PC-9 (cell line): Measurements from ENCODE around the gene WNT9B. TPM values are rescaled to one million over a fixed set of nuclear protein-coding genes. Genes with fewer than 3 reads are reported as not detected.

Experiments used
- BruUV-seq: library from RNA; stranded (reverse); fragments of 400-500 nt; replicated peaks from 2 replicates; lab custom pipeline; 2021; lab: Mats Ljungman, UMichigan
- CTCF ChIA-PET: fragments of 300-600 bp; sonication (Branson Sonifier 250); formaldehyde crosslinking; loops from one replicate; lab custom pipeline; 2022; ENCODE audit warnings: antibody characterized with exemption; lab: Charles Lee
- POLR2A ChIA-PET: fragments of 300-600 bp; sonication (Branson Sonifier 250); formaldehyde crosslinking; loops from one replicate; lab custom pipeline; 2022; ENCODE audit warnings: antibody characterized with exemption; ENCODE audit not compliant: unreplicated experiment; lab: Charles Lee
- DNase-seq, 2 experiments: peaks; one replicate each; pipeline versions ENCODE4 v3.0.0 to v3.0.0-alpha.2; 2015 to 2022; ENCODE audit warnings: mixed read lengths in 1 of 2
- H2AFZ ChIP-seq: fragments of 200-600 bp; sonication (generic); 2 replicates; pipeline ENCODE4 v1.8.1; 2017; ENCODE audit warnings: antibody characterized with exemption
- H3F3A ChIP-seq: fragments of 200-600 bp; sonication (generic); 2 replicates; pipeline ENCODE4 v1.8.1; 2017; ENCODE audit warnings: antibody characterized with exemption, mild to moderate bottlenecking, low read depth; ENCODE audit not compliant: insufficient read depth
- H3K27ac ChIP-seq: fragments of 200-600 bp; sonication (generic); 2 replicates; pipeline ENCODE4 v1.6.1; 2016; ENCODE audit warnings: mixed run types
- H3K27me3 ChIP-seq: fragments of 200-600 bp; sonication (generic); 2 replicates; pipeline ENCODE4 v1.6.1; 2016; ENCODE audit warnings: low read depth, mixed run types; ENCODE audit not compliant: insufficient read depth
- H3K36me3 ChIP-seq: fragments of 200-600 bp; sonication (generic); 2 replicates; pipeline ENCODE4 v1.6.1; 2016; ENCODE audit warnings: low read depth, mixed run types
- H3K4me1 ChIP-seq: fragments of 200-600 bp; sonication (generic); replicated peaks from 2 replicates; pipeline ENCODE4 v1.6.1; 2016; ENCODE audit warnings: mixed run types; ENCODE audit not compliant: insufficient read depth
- H3K4me2 ChIP-seq: fragments of 200-600 bp; sonication (generic); 2 replicates; pipeline ENCODE4 v1.6.1; 2017; ENCODE audit warnings: mixed run types
- H3K4me3 ChIP-seq: fragments of 200-600 bp; sonication (generic); 2 replicates; pipeline ENCODE4 v1.6.1; 2016; ENCODE audit warnings: mixed run types
- H3K79me2 ChIP-seq: fragments of 200-600 bp; sonication (generic); 2 replicates; pipeline ENCODE4 v1.6.1; 2017; ENCODE audit warnings: low read depth, mixed run types
- H3K9me2 ChIP-seq: fragments of 200-600 bp; sonication (generic); 2 replicates; pipeline ENCODE4 v1.8.1; 2017; ENCODE audit warnings: mild to moderate bottlenecking; ENCODE audit not compliant: insufficient read depth
- H3K9me3 ChIP-seq: fragments of 200-600 bp; sonication (generic); 2 replicates; pipeline ENCODE4 v1.8.1; 2016; ENCODE audit warnings: low read depth; ENCODE audit not compliant: insufficient read depth
- H4K20me1 ChIP-seq: fragments of 200-600 bp; sonication (generic); 2 replicates; pipeline ENCODE4 v1.8.1; 2017; ENCODE audit not compliant: insufficient read depth
- EZH2 ChIP-seq: fragments of 200-600 bp; sonication (generic); IDR thresholded peaks from 2 replicates; pipeline ENCODE4 v1.8.0; 2017; ENCODE audit warnings: antibody characterized with exemption, low read depth
- intact Hi-C: fragments of 100-400 bp; cut with micrococcal nuclease; formaldehyde crosslinking; loops from one replicate; pipeline ENCODE4 v1.10.0; 2022; ENCODE audit not compliant: unreplicated experiment
- total RNA-seq: library from RNA; stranded (reverse); gene quantifications from 2 replicates; pipeline ENCODE4 v1.2.3, GENCODE V29; 2021
- TF ChIP-seq, protein P1 (sequence below): fragments of 200-600 bp; sonication (generic); conservative IDR thresholded peaks from 2 replicates; pipeline ENCODE4 v1.6.1; 2017; ENCODE audit warnings: mixed run types, antibody characterized with exemption, mild to moderate bottlenecking, moderate library complexity

The WNT9B gene
- total RNA-seq, 1 experiment from 2014 or later = not detected

DNA sequence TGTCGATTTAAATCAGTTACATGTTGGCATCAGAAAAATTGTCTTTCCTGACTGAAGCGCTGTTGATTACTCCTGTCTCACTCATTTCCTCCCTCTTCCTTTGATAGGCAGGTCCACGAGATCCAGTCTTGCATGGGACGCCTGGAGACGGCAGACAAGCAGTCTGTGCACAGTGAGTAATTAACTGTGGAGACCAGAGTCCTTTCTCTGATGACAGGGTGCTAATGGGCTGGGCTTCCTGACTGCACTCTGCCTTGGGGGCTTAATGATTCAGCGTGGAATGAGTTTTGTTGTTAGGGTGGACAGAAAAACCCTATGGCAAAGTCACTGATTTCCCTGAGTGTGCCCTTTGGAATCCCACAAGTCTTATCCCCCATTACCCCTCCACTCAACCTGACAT lies 78.0 kb downstream of the WNT9B start:
- H3K36me3 ChIP-seq = peaks cover 55% of the 10 kb centered on the region
- H3F3A ChIP-seq = no peaks in the 10 kb centered on the region
- intact Hi-C loops = no loop called here
- peaks cover 5% of the 10 kb centered on the region for H3K4me1 ChIP-seq
- BruUV-seq = no TSS peak
- H2AFZ ChIP-seq = no peak overlapping the region
- H3K9me3 ChIP-seq = no peaks in the 10 kb centered on the region
- H3K27me3 ChIP-seq = no peaks in the 10 kb centered on the region
- no peak for TF ChIP-seq EZH2
- TF ChIP-seq, protein P1, sequence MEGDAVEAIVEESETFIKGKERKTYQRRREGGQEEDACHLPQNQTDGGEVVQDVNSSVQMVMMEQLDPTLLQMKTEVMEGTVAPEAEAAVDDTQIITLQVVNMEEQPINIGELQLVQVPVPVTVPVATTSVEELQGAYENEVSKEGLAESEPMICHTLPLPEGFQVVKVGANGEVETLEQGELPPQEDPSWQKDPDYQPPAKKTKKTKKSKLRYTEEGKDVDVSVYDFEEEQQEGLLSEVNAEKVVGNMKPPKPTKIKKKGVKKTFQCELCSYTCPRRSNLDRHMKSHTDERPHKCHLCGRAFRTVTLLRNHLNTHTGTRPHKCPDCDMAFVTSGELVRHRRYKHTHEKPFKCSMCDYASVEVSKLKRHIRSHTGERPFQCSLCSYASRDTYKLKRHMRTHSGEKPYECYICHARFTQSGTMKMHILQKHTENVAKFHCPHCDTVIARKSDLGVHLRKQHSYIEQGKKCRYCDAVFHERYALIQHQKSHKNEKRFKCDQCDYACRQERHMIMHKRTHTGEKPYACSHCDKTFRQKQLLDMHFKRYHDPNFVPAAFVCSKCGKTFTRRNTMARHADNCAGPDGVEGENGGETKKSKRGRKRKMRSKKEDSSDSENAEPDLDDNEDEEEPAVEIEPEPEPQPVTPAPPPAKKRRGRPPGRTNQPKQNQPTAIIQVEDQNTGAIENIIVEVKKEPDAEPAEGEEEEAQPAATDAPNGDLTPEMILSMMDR = no peak
- CTCF ChIA-PET = no interaction called here
- peaks cover 60% of the 10 kb centered on the region for H4K20me1 ChIP-seq
- H3K4me2 ChIP-seq = no peak overlapping the region
- H3K27ac ChIP-seq = no peak overlapping the region
- no peaks in the 10 kb centered on the region for H3K9me2 ChIP-seq
- DNase-seq = no peak
- POLR2A ChIA-PET = no interaction called here
- no peak overlapping the region for H3K4me3 ChIP-seq
- peaks cover 48% of the 10 kb centered on the region for H3K79me2 ChIP-seq

DNA sequence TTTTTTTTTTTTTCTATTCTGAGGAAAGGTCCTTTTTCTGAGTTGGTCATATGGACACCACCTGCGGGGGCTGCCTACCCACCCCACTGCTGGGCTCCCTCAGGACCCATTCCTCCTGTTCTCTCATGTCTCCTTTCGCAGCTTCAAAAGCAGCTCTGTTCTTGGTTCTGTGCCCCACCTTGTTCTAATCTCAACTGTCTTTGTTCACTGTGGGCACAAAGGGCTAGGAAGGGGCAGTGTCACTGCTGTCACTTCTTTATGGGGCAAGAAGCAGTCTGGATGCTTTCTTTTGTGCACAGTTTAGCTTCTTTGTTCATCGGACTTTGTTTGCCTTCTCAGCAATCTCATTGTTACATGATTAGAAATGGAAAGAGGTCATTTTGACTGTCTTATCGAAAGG lies 78.7 kb downstream of the WNT9B start:
- POLR2A ChIA-PET = no interaction called here

DNA sequence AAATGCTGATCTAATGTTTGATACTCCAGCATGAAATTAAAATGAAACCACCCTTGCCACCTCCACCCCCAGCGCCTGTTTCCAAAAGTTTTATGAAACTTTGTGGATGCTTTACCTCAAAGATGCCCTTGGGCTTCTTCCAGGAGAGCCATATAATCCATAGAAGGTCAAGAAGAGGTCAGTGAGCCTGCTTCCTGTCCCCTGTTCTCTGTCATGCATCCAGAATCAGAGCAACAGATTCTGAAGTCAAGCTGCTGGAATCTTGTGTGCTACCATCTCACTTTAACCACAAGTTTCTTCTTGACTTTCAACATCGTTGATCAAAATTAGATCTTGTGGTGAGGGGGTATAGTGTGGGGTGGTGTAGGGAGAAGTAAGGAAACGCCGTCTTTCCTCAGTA lies 80.2 kb downstream of the WNT9B start:
- H3F3A ChIP-seq = no peaks in the 10 kb centered on the region
- TF ChIP-seq, protein P1 = no peak
- TF ChIP-seq EZH2 = no peak
- peaks cover 39% of the 10 kb centered on the region for H4K20me1 ChIP-seq
- no TSS peak for BruUV-seq
- CTCF ChIA-PET = no interaction called here
- POLR2A ChIA-PET = no interaction called here
- intact Hi-C loops = no loop called here
- no peaks in the 10 kb centered on the region for H3K9me3 ChIP-seq
- H3K36me3 ChIP-seq = peaks cover 52% of the 10 kb centered on the region
- no peak overlapping the region for H3K4me2 ChIP-seq
- no peak for DNase-seq
- H3K4me3 ChIP-seq = no peak overlapping the region
- no peak overlapping the region for H2AFZ ChIP-seq
- no peaks in the 10 kb centered on the region for H3K4me1 ChIP-seq
- H3K9me2 ChIP-seq = no peaks in the 10 kb centered on the region
- no peak overlapping the region for H3K27ac ChIP-seq
- H3K79me2 ChIP-seq = peaks cover 26% of the 10 kb centered on the region
- H3K27me3 ChIP-seq = no peaks in the 10 kb centered on the region

More for the DNA sequence above, 78.7 kb downstream of the WNT9B start:
- H3K4me1 ChIP-seq = no peaks in the 10 kb centered on the region
- no peaks in the 10 kb centered on the region for H3F3A ChIP-seq
- no peaks in the 10 kb centered on the region for H3K27me3 ChIP-seq
- H3K4me2 ChIP-seq = no peak overlapping the region
- H4K20me1 ChIP-seq = peaks cover 55% of the 10 kb centered on the region
- H3K4me3 ChIP-seq = no peak overlapping the region
- TF ChIP-seq EZH2 = no peak
- TF ChIP-seq, protein P1 = no peak
- H3K79me2 ChIP-seq = peaks cover 42% of the 10 kb centered on the region
- peaks cover 55% of the 10 kb centered on the region for H3K36me3 ChIP-seq
- H2AFZ ChIP-seq = no peak overlapping the region
- CTCF ChIA-PET = no interaction called here
- intact Hi-C loops = no loop called here
- no peak for DNase-seq
- H3K9me2 ChIP-seq = no peaks in the 10 kb centered on the region
- no peaks in the 10 kb centered on the region for H3K9me3 ChIP-seq
- no peak overlapping the region for H3K27ac ChIP-seq
- no TSS peak for BruUV-seq
